ENCODE data around the gene NDUFAF8. TPM values are rescaled to one million over a fixed set of nuclear protein-coding genes. Genes with fewer than 3 reads are reported as not detected.
A peak's percentile ranks its signal among the peaks of the same experiment; 100 is the strongest.

NDUFAF8 gene
- total RNA-seq, 1 donor from 2014 or later = 59.4 TPM

DNA sequence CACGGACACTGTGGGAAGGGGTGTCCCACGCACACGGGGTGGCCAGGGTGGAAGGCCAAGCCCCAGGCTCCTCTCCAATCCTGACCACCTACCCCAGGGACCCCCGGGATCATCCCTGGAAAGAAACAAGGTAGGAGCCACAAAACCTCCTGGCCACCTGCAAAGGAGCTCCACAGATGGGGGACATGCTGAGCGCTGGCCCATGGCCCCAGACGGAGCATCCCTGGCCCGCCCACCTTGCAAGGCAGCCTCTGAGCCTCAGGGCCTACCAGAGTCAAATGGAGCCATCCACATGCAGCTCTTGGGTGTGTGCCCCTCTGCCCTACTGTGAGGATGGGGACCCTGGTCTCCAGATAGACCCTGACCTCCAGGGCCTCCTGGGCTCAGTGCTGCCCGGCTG lies 39.7 kb downstream of the NDUFAF8 start:
- no peak for DNase-seq
- ATAC-seq (ENCODE audit: poor library complexity) = no peak
- intact Hi-C loops (cut with DNase I) = no loop called here

GRCh38 chr17:81279278-81280275 lies 40.5 kb downstream of the NDUFAF8 start:
- DNase-seq = no peak
- intact Hi-C loops (cut with DNase I) = no loop called here
- no peak for ATAC-seq (ENCODE audit: poor library complexity)

- DNase-seq = no peak
- intact Hi-C loops (cut with DNase I) = no loop called here
- ATAC-seq (ENCODE audit: poor library complexity) = no peak
Measured at GRCh38 chr17:81280571-81280970, 41.5 kb downstream of the NDUFAF8 start.

- intact Hi-C loops (cut with DNase I) = no loop called here
- no peak for ATAC-seq (ENCODE audit: poor library complexity)
- no peak for DNase-seq
Measured at GRCh38 chr17:81282141-81282540, 43.0 kb downstream of the NDUFAF8 start.

GRCh38 chr17:81282876-81283275 lies 43.8 kb downstream of the NDUFAF8 start:
- no peak for DNase-seq
- no peak for ATAC-seq (ENCODE audit: poor library complexity)
- intact Hi-C loops (cut with DNase I) = no loop called here

- intact Hi-C loops (cut with DNase I) = no loop called here
Measured at GRCh38 chr17:81285179-81285878, 46.2 kb downstream of the NDUFAF8 start.

GRCh38 chr17:81285894-81286293 lies 46.8 kb downstream of the NDUFAF8 start:
- no peak for DNase-seq
- intact Hi-C loops (cut with DNase I) = no loop called here
- peak; percentile 8 for ATAC-seq (ENCODE audit: poor library complexity)

More at GRCh38 chr17:81285179-81285878, 46.2 kb downstream of the NDUFAF8 start:
- peak; percentile 83 for ATAC-seq (ENCODE audit: poor library complexity)
- peak; percentile 91 for DNase-seq

GRCh38 chr17:81286491-81287145 lies 47.5 kb downstream of the NDUFAF8 start:
- no peak for ATAC-seq (ENCODE audit: poor library complexity)
- DNase-seq = no peak
- intact Hi-C loops (cut with DNase I) = no loop called here

DNA sequence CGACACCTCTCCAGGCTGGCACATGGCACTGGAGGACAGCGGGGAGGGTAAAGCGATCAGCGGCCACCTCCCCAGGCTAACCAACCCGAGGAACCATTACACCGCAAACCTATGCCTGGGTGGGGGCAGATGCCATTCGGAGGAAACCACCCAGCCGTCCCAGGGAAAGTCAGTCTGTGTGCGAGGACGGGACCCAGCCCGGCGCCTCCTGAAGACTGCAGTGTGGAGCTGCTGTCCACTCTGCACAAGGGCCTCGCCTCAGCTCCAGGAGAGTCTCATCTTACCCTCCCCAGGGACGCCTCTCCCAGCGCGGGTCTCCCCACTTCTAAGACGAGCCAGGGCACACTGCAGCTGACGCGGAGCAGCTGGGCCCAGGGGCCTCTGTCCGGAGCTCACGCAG lies 48.0 kb downstream of the NDUFAF8 start:
- ATAC-seq (ENCODE audit: poor library complexity) = no peak
- DNase-seq = no peak
- intact Hi-C loops (cut with DNase I) = no loop called here

DNA sequence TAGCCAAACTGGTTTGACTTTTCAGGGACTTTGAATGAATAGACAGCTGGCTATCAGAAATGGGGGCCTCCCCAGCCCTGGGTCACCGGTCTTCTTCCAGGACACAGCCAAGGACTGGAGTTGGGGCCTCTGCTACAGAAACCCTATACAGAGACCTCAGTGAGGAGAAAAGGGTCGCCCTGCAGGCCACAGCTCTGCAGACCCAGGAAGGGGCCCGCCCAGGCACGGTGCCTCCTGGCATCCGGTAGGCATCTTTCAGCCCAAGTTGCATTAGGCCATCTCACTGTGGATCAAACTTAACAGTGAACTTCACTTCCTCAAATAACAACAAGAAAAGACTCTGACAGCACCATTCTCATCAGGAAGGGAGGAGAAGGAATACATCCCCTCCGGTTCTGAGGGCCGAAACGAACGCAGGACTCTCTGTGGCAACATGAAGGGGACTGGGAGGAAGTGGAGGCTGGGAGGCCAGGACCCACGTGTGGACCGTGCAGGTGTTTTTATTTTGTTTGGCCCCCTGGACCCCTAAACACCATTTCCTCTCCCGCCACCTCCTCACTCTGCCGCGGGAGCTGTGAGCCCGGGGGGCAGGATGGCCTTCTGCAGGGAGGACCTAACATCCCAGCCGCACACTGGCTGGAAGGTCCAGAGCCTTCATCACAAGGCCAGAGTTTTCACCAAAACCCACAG lies 48.8 kb downstream of the NDUFAF8 start:
- ATAC-seq (ENCODE audit: poor library complexity) = no peak
- no peak for DNase-seq
- intact Hi-C loops (cut with DNase I) = no loop called here

DNA sequence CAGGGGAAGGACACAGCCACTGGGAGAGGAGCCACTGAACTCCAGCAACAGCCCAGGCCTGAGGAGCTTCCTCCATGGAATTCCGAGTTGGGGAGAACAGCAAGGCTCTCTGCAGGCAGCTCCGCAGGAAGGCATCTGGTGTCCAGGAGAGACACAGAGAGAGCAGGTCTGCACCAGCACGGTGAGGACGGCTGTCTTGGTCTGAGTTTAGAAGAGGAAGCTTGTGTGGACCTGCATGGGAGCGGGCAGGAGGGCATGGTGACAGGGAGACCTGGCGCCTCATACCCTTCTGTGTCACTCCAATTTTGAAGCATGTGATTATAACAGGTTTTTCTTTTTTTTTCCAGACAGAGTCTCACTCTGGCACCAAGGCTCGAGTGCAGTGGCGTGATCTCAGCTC lies 49.6 kb downstream of the NDUFAF8 start:
- ATAC-seq (ENCODE audit: poor library complexity) (no peak), DNase-seq (no peak)
- intact Hi-C loops (cut with DNase I) = no loop called here

- intact Hi-C loops (cut with DNase I) = loop anchor here (5.0 kb wide), 1 partner anchor 193 kb away; no protein-coding TSS in a partner anchor
- ATAC-seq (ENCODE audit: poor library complexity) (no peak), DNase-seq (no peak)
Measured at GRCh38 chr17:81289627-81290026, 50.5 kb downstream of the NDUFAF8 start.

DNA sequence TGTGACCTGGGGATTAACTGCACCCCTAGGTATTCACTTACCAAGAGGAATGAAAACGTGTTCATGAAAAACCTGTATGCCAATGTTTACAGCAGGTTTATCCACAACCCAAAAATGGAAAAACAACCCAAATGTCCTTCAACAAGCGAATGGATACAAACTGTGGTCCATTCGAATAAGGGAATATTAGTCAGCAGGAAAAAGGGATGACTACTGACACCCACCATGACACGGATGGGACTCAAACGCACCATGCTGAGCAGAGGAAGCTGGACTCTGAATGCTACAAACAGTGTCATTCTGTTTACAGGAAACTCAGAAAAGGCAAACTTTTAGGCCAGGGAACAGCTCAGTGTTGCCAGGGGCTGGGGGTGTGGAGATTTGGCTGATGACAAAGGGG lies 51.1 kb downstream of the NDUFAF8 start:
- ATAC-seq (ENCODE audit: poor library complexity) (no peak), DNase-seq (no peak)
- intact Hi-C loops (cut with DNase I) = loop anchor here (5.0 kb wide), 1 partner anchor 192 kb away; no protein-coding TSS in a partner anchor

Other genes starting within 250 kb of the NDUFAF8 start
- 13.6 TPM for gene CHMP6, start 247.5 kb upstream of the NDUFAF8 start, total RNA-seq
- gene BAIAP2, start 204.2 kb upstream of the NDUFAF8 start, total RNA-seq = 34.7 TPM
- gene PVALEF, start 73.8 kb upstream of the NDUFAF8 start, total RNA-seq = not detected
- gene AATK, start 73.1 kb upstream of the NDUFAF8 start, total RNA-seq = 5.3 TPM
- gene CEP131, start 16.4 kb upstream of the NDUFAF8 start, total RNA-seq = 11.1 TPM
- gene TEPSIN, start 263 bp upstream of the NDUFAF8 start, total RNA-seq = 13.4 TPM
- gene SLC38A10, start 56.0 kb downstream of the NDUFAF8 start, total RNA-seq = 41.3 TPM
- 8.0 TPM for gene BAHCC1, start 156.1 kb downstream of the NDUFAF8 start, total RNA-seq